ENCODE results near the gene MADCAM1.

Gene MADCAM1

GRCh38 chr19:488505-489417 is 7.5 kb upstream of the MADCAM1 start:
- peak; percentile 75 to 93 (median 87) for DNase-seq

GRCh38 chr19:489418-490196 is 6.7 kb upstream of the MADCAM1 start:
- no peak for DNase-seq

- peak in 1 of 5 donors; percentile 17 for DNase-seq
Measured at GRCh38 chr19:491146-491741, 5.0 kb upstream of the MADCAM1 start.

- peak in 3 of 5 donors; percentile 49 to 65 (median 51) for DNase-seq
Measured at GRCh38 chr19:492091-492531, 4.2 kb upstream of the MADCAM1 start.

GRCh38 chr19:493391-494170 is 2.7 kb upstream of the MADCAM1 start:
- no peak for DNase-seq

- DNase-seq, result peak in 1 of 5 donors; percentile 9
Measured at GRCh38 chr19:494171-495080, 1.9 kb upstream of the MADCAM1 start.

- DNase-seq, result no peak
Measured at GRCh38 chr19:495081-495401, 1.2 kb upstream of the MADCAM1 start.

- peak in 3 of 5 donors; percentile 18 to 58 (median 35) for DNase-seq
Measured at GRCh38 chr19:495402-496111, 729 bp upstream of the MADCAM1 start.

GRCh38 chr19:496986-497385 is 700 bp downstream of the MADCAM1 start:
- DNase-seq, result no peak

- DNase-seq, result peak in 1 of 5 donors; percentile 14
Measured at GRCh38 chr19:497491-497868, 1.2 kb downstream of the MADCAM1 start.

- DNase-seq, result no peak
Measured at GRCh38 chr19:497869-498510, 1.7 kb downstream of the MADCAM1 start.

- DNase-seq, result no peak
Measured at GRCh38 chr19:498511-498891, 2.2 kb downstream of the MADCAM1 start.

GRCh38 chr19:498977-499623 is 2.8 kb downstream of the MADCAM1 start:
- no peak for DNase-seq

- DNase-seq, result no peak
Measured at GRCh38 chr19:501646-502045, 5.4 kb downstream of the MADCAM1 start.

- no peak for DNase-seq
Measured at GRCh38 chr19:504616-505015, 8.3 kb downstream of the MADCAM1 start.

- DNase-seq, result peak; percentile 87 to 98 (median 93)
Measured at GRCh38 chr19:506404-507285, 10.4 kb downstream of the MADCAM1 start.

GRCh38 chr19:507286-508203 is 11.3 kb downstream of the MADCAM1 start, which contains the start of gene TPGS1:
TSS of gene TPGS1 (plus strand) at chr19:507497. CDS start at chr19:507507, 10 bp downstream.
- DNase-seq, result peak; percentile 66 to 82 (median 79)

All from T-helper 1 cell (primary cell).